ENCODE data around the gene SIMC1.

GRCh38 chr5:176364765-176365350 lies 126.6 kb downstream of the SIMC1 start:
- TF ChIP-seq, protein P1, sequence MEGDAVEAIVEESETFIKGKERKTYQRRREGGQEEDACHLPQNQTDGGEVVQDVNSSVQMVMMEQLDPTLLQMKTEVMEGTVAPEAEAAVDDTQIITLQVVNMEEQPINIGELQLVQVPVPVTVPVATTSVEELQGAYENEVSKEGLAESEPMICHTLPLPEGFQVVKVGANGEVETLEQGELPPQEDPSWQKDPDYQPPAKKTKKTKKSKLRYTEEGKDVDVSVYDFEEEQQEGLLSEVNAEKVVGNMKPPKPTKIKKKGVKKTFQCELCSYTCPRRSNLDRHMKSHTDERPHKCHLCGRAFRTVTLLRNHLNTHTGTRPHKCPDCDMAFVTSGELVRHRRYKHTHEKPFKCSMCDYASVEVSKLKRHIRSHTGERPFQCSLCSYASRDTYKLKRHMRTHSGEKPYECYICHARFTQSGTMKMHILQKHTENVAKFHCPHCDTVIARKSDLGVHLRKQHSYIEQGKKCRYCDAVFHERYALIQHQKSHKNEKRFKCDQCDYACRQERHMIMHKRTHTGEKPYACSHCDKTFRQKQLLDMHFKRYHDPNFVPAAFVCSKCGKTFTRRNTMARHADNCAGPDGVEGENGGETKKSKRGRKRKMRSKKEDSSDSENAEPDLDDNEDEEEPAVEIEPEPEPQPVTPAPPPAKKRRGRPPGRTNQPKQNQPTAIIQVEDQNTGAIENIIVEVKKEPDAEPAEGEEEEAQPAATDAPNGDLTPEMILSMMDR (IDR thresholded peaks at IDR 0.05) = no peak
- no peak for TF ChIP-seq POLR2A (IDR thresholded peaks at IDR 0.05)

Measured in vagina (tissue), 2 donors.